GM12801 (cell line): ENCODE results near the gene ACACB.

Source experiments
- CTCF ChIP-seq: IDR thresholded peaks from one replicate; pipeline ENCODE4 v1.5.1; 2011; ENCODE audit warnings: control low read depth; ENCODE audit not compliant: insufficient read length; ENCODE audit errors: extremely low read depth

Gene ACACB

DNA sequence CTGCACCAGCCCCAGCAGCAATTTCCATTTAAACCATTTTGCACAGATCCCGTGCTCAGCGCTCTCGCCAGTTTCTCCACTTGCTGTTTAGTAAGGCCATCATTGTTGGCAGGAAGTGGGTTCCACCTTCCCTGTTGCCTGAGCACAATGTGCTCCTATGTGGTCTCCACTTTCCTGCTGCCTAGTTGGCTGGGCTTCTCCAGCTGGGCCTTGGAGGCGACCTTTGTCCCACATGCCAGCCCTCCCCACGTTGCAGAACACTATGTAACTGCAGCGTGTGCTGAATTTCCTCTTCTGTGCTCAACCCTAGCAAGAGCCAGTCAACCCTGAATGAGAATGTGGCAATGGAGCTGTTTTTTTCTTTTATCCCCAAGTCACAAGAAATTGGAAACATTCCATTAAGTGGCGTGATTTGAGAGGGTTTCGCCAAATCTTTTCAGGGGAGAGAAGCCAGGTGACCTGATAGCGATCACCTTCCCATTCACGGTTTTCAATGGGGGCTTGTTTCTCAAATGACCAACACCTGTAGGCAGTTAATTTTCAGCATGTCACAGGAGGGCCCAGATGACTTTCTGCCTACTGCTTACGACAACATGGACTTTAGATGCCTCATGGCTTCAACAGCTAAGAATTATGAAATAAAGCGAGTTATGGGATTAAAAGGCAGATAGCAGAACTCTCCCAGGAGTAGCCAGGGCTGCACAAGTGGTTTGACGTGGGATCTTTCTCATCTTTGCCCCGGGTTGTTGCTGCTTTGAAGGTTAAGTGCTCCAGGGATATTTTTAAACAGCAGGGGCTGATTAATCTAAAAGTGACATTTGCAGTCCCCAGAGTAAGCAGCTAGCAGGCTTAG is at the start of gene ACACB:
TSS of gene ACACB (plus strand) at position 830 of the 853 bp plus-strand sequence. CDS start 22,819 bp downstream, outside the sequence.
- no peak for TF ChIP-seq CTCF

GRCh38 chr12:109069307-109070271 is 46.8 kb upstream of the ACACB start:
- TF ChIP-seq CTCF: no peak

- TF ChIP-seq CTCF: no peak
Observed at GRCh38 chr12:109074866-109075265, 41.5 kb upstream of the ACACB start.

GRCh38 chr12:109082751-109083150 is 33.6 kb upstream of the ACACB start:
- TF ChIP-seq CTCF: no peak

DNA sequence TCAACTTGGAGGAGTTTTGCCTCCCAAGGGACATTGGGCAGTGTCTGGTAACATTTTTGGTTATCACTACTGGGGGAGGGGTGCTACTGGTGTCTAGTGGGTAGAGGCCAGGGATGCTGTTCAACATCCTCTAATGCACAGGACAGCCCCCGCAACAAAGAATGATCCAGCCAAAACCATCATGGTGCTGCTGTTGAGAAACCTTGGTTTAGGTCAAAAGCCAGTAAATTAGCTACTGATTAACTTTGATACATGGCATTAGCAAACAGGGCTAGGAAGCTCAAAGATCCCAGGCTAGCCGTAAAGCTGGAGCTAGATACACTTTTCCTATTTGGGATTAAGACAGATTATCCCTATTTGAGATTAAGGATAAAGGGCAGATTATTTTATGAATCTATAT is 32.0 kb upstream of the ACACB start:
- no peak for TF ChIP-seq CTCF

GRCh38 chr12:109085590-109085989 is 30.8 kb upstream of the ACACB start:
- no peak for TF ChIP-seq CTCF

DNA sequence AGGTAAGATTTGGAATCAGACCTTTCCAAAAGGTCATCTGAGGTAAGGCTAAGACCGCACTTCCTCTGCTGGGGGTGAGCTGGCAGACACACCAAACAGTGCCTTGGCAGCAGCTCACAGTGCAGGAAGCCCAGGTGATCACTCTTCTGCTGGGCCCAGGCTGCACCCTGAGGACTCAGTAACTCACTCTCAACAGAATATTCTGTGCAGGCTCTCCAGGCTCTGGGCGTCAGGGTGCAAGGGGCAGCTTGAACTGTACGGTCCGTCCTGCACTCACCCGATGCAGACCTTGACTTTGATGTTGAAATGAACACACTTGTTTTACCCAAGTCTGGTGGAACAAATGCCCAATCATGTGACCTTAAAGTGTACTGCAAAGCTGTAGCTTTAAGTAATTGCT is 29.1 kb upstream of the ACACB start:
- no peak for TF ChIP-seq CTCF
